Measurements from ENCODE around the gene DNM1.
"Not testable (repeated sequence)": the region's sequence is repeated elsewhere in the genome, so short reads cannot be mapped to it uniquely, and the experiment has no call there.

DNM1 gene

DNA sequence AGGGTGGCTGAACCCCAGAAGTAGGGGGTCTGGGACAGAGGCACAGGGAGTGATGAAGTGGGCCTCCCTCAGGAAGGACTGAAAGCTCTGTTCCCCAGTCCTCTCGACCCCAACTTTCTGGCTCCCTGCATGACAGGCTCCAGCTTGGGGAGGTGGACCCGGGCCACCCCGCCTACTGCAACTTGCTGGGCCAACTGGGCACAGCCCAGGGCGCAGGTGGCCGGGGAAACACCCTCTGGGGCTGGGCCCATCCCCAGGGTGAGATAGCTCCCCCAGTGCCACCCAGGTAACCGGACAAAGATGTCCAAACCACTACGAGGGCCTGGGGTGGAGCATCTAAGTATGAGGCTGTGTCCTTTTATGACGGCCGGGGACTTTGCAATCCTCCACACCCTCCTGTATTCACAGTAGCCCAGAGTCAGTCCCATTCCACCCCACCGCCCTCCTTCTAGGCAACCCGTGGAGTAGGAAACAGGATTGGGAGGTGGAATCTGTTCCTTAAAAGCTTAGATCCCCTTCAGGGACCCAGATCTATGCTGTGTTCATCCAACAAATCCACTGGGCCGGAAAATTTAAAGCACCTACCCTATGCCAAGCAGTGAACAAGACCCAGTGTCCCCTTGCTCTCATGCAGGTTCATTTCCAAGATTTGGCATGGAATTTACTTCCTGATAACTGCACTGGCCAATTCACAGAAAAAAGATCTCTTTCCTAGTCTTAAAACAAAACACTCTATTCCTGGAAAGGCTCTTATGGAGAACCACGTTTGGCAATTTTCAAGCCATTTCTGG lies 19.9 kb downstream of the DNM1 start:
- DNase-seq, result no peak

DNA sequence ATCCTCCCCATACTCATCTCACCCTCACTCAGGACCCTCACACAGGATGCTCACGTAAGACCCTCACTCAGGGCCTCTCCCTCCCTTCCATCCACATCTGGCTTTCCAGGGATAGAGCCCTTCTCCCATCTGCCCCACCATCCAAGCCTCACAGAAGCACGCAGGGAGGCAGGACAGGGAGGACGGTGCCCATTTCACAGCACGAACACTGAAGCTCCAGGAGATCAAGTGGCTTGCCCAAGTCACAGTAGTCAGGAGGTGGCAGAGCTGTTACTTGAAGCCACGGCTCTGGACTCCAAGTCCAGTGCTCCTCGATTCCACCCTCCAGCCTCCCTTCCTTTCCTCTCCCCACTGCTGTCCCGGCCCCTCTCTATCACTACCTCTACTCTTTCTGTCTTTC lies 21.7 kb downstream of the DNM1 start:
- DNase-seq, result no peak

DNA sequence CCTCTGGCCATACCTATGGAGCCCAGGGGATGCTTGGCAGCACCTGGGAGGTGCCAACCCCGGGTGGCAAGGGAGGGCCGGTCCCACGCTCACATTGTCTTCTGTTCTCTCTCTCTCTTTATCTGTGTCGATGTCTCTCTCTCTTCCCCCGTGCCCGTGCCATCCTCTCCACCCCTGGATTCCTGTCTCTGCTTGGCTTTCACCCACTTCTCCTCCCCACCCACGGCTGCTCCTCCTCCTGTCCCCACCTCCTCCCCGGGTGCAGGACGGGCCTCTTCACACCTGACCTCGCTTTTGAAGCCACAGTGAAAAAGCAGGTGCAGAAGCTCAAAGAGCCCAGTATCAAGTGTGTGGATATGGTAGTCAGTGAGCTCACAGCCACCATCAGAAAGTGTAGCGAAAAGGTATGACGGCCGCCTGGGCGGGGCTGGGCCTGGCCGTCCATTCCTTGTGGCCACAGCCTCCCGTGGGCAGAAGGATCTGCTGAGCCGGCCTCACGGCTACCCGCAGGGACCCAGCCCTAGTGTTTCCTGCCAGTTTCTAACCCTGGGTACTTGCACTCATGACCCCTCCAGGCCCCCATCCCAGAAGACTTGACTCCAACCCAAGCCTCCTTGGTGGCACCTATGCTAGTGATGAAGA lies 22.7 kb downstream of the DNM1 start:
- no peak for DNase-seq

DNA sequence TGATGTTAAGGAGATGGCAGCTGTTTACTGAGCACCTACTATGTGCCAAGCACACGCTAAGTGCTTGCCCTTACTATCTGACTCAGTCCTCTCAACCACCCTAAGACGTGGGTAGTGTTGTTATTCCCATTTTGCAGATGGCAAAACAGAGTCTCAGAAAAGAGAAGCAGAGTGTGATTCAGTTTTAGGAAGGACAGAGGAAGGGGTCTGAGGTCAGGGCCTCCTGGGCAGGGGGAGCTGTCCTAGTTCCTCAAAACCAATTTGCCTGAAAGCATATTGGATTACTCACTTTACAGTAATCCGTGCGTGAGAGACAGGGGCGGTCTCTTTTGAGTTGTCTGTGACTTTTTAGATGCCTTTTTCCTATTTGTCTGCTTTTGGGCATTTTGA lies 23.2 kb downstream of the DNM1 start:
- no peak for DNase-seq

DNA sequence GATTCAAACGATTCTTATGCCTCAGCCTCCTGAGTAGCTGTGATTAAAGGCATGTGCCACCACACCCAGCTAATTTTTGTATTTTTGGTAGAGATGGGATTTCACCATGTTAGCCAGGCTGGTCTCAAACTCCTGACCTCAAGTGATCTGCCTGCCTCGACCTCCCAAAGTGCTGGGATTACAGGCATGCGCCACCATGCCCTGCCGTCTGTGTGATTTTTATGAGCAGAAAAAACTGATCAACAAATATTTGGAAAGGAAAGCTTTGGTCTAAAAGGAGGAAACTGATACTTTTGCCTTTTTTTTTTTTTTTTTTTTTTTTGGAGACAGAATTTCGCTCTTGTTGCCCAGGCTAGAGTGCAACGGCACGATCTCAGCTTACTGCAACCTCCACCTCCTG lies 27.7 kb downstream of the DNM1 start:
- DNase-seq, result not testable (repeated sequence)

DNA sequence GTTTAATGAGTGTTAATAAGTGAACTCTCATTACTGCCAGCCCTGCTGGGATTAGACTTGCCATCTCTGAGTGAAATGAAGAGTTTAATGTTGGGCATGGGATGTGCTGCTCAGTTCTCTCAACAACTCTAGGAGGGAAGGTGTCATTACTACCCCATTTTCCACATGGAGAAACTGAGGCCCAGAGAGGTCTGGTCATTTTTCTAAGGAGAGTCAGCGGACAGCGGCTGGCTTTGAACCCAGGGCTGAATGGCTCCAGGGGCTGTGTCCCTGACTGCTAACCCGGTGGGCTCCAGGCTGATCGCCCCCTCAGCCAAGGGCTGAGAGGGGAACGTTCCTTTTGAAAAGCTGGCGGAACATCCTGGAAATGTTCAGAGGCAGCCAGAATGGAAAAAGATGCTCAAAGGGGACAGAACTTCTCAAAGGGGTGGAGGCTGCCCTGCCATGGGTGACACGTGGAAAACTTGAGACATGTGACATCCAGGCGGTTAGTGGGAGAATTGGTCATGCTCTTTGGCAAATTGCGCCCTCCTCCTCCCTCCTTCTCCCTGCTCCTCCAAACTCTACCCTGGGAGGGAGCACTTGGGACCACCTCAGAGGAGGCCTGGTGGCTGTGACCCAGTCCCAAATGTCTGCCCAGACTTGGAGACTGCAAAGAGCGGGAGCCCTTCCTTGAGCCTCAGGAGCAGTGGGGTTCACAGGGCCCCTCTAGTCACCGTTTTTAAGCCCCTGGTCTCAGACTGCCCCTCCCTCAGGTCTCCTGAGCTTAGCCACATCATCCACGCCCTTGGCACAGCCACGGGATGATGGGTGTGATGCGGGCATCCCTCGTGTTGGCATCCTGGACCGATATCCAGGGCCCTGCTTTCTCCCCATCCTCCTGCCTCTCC lies 28.7 kb downstream of the DNM1 start:
- no peak for DNase-seq

DNA sequence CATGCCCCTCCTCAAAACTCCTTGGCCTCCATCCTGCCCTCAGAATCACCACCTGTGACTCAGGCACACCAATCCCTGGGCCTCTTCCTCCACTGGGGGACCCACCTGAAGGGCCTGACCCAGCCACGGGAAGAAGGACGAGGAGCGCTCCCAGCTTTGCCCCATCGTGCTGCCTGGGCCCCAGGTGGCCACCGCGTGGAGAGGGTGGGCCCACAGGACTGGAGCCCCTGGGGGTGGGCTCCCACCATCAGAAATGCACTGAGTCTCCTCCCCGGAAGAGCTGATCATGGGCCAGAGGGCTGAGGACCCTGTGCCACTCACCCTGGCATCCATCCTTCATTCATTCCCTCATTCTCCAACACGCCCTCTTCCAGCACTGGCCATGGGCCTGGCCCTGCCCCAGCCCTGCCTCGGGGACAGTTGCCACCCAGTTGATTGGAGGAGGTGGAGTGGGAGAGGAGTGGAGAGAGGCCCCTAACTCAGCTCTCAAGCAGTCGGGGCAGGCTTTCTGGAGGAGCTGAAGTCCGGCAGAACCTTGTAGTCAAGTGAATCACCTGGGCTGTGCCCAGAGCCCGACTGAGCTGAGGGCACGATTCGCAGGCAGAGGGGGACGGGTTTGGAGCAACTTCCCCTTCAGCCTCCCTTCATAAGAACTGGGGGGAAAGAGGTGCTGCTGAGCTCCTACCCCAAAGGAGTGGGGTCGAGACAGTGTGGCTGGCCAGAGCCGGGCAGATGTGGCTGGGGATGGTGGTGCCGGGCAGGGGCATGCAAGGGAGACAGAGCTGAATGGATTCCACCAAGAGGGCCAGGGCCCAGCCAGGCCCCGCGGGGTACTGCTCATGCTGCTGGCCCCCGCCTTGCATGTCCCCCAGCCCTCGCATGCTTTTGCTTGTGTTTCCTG lies 29.6 kb downstream of the DNM1 start:
- no peak for DNase-seq

DNA sequence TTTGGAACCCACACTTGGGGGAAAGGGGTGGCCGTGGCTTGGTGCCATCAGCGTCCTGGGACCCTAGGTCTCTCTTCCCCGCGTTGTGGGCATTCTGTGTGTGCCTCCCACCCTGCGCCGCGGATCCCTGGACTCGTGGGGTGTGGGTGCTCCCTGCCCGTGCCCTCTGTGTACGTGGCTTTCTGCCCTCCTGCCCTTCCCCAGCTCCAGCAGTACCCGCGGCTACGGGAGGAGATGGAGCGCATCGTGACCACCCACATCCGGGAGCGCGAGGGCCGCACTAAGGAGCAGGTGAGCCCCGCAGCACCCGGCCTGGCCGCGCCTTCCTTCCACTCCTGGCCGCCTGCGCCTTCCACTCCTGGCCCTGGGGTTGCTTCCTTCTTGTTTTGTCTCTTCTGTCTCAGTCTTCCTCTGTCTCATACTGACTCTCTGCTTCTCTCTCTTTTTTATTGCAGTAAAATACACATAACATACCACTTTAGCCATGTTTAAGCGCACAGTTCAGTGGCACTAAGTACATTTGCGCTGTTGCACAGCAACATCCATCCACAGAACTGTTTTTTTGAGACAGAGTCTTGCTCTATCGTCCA lies 30.7 kb downstream of the DNM1 start:
- DNase-seq, result no peak

DNA sequence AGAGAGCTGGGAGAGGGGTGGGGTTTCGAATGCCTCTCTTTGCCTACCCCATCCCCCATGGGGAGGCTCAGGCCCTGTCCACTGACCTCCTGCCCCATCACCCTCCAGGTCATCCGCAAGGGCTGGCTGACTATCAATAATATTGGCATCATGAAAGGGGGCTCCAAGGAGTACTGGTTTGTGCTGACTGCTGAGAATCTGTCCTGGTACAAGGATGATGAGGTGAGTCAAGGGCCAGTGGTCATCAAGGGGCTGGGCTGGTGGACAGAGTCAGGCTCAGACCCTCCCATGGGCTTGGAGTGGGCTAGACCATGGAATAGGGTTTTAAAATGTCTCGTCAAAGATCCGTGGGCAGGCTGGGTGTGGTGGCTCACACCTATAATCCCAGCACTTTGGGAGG lies 38.9 kb downstream of the DNM1 start:
- no peak for DNase-seq

DNA sequence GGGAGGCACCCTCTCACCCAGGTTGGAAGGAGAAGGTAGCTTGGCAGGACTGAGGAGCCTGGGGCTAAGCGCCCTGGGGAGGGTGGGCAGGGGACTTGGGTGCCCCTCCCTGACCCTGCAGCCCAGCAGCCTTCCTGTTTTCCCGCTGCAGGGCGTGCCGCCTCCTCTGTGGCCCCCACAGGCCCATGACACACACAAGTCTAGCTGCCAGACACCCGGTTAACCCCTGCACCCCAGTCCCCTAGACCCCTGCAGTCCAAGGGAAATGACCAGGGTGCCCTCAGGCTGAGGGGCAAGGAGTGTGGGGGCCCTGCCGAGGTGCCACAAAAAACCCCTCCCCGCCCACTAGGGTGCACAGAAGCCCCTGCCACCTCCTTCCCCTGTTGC lies 39.6 kb downstream of the DNM1 start:
- DNase-seq, result no peak

DNA sequence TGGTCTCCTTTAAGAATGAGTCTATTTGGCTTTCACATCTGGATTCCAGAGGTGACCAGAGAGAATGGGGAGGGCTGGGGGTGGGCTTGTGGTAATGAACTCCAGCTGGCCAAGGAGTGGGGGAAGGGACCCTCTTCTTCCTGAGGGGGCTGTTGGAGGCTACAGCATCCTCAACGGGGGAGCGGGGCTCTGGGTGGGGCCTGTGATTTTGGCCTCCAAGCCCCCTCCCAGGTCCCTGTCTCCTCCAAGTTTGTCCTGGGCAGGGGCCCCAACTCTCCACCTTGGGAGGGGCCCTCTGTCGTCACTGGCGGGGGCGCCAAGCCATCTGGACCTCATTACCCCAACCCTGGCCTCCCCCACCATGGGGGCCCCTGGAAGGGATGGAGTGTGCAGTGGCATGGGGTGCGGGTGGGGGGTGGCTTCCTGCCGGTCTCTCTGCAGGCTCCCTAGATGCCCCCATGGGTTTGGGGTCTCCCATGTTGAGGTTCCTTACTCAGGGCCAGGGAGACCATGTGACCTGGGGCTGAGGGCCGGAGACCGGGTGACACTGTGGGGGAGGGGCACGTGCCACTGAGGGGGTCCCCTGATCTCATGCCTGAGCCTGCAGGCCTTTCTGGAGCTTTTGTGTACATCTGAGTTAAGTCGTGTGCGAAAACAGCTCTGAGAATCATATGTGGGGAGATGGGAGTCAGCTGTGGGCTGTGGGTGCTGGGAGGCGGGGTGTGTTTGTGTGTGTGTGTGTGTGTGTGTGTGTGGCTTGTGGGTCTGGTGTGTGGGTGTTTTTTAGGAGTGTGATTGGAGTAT lies 40.2 kb downstream of the DNM1 start:
- DNase-seq, result no peak

DNA sequence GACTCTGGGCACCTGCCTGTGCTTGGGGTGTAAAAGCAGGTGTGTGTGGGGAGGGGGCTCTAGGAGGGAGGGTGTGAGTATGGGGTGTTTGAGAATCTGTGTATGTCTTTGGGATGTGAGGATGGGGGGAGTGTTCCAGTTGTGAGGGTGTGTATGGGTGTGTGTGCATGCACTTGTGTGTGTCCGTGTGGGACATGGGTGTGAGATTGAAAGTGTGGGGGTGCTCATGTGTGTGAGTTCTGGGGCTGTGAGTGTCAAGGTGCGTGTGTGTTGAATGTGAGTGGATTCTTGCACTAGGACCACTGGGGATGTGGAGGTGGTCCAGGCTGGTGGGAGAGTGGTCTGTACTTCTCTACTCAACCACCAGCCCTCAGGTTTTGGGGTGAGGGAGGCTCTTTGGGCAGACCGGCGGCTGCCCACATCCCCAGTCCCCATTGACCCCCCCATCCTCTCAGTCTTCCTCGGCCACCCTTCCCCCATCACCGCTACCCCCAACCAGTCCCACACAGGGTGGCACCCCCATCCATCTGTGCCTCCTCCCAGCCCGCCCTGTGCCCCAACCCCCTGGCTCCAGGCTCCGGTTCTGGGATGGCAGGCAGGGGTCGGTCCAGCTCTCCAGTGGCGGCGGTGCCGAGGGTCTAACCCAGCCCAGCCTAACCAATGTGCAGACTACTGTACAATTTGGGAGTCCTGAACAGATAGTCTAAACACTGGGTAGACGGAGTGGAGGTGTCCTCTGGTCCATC lies 41.1 kb downstream of the DNM1 start:
- DNase-seq, result no peak

DNA sequence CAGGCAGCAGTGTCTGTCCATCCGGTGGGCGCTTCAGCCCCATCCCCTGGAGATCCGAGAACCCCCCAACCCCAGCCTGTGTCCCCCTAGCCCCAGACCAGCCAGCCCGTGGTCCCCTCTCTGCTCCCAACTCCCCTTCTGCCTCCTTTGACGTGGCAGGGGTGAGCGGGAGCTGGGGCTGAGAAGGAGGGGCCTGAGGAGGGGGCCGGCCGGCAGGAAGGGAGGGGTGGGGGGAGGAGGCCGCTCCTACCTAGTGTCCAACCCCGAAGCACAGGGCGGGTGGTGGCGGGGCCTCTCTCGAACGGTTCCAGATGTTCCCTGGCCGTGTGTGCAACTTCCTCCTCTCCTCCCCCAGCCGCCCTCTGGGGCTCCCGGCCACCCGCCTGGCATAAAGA lies 41.7 kb downstream of the DNM1 start:
- DNase-seq, result peak in 4 of 56 donors; percentile 13 to 61 (median 30)

DNA sequence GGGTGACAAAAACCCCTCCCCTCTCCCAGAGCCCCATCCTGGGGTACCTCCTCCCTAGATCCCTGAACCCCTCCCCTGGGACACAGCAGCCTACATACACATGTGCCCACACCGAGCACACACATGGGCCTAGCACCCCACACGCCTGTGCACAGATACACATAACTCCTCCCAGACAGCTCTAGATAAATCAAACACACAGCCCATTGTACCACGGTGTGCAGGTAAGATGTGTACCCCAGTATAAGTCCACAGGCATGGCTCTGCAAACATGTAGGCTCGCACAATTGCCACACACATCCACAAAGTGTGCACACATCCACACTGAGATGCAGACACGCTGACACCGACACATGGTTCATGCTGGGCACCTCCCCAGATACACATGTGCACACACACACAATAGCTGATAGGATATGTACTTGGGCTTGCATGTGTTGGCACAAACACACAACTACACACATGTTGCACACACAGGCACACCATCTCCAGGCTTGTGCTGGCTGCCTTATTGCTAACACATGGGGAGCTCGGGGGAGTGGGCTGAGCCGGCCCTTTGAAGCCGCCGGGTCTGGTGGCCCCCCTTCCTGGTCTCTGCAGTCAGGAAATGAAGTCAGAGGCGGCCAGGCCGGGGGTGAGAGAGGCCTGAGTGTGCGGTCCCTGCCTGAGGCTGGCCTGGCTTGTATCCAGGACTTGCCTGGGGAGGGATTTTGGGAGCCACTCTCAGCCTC lies 42.4 kb downstream of the DNM1 start:
- no peak for DNase-seq

DNA sequence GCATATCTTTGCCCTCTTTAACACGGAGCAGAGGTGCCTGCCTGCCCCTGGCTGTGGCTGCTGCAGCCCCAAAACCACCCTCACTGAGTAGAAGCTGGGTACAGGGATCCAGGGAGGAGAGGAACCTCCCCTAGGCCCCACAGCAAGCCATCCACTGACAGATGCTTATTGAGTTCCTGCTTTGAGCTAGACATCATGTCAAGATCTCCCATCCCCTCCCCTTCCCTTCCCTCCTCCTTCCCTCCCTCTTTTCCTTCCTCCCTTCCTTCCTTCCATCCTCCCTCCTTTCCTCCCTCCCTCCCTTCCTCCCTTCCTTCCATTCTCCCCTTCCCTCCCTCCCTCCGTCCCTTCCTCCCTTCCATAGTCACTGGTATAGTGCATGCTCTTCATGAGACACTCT lies 43.3 kb downstream of the DNM1 start:
- no peak for DNase-seq

DNA sequence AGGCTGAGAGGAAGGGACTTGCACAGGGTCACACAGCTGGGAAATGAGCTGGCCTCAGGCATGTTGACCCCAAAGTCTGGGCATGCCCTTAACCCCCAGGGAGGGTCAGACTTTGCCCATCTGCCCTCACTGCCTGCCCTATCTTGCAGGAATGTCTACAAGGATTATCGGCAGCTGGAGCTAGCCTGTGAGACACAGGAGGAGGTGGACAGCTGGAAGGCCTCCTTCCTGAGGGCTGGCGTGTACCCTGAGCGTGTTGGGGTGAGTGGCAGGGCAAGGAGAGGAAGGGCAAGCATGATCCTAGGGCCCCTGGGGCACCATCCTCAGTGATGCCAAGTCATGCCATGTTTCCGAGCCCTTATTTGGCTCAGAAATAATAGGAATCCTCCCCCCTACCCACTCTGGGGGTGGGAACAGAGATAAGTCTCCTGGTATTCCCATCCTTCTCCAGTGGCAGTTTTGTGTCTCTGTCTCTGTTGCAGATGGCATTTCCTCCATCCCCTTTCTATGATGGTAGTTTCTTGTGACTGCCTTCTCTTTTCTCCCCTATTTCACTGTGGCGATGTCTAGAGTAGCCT lies 44.1 kb downstream of the DNM1 start:
- no peak for DNase-seq

DNA sequence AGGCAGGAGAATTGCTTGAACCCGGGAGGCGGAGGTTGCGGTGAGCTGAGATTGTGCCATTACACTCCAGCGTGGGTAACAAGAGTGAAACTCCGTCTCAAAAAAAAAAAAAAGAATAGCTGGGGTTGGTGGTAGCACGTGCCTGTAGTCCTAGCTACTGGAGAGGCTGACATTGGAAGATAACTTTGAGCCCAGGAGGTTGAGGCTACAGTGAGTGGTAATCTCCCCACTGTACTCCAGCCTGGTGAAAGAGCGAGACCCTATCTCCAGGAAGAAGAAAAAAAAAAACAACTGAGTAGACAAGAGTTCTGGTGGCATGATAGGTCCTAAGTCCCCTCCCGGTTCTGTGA lies 46.4 kb downstream of the DNM1 start:
- DNase-seq, result no peak

Measured in amygdala (tissue), 56 donors.